PFSK-1 (cell line): ENCODE data around the gene COPS8.

ENCODE experiments used
- POLR2AphosphoS5 ChIP-seq: IDR thresholded peaks from 2 replicates; pipeline ENCODE4 v1.6.1; 2012; ENCODE audit warnings: low read depth, mild to moderate bottlenecking, control low read depth, low read length, moderate library complexity
- SIN3A ChIP-seq: IDR thresholded peaks from 2 replicates; pipeline ENCODE4 v1.6.1; 2012; ENCODE audit warnings: mild to moderate bottlenecking, low read length, moderate library complexity, borderline replicate concordance; ENCODE audit not compliant: insufficient read depth

DNA sequence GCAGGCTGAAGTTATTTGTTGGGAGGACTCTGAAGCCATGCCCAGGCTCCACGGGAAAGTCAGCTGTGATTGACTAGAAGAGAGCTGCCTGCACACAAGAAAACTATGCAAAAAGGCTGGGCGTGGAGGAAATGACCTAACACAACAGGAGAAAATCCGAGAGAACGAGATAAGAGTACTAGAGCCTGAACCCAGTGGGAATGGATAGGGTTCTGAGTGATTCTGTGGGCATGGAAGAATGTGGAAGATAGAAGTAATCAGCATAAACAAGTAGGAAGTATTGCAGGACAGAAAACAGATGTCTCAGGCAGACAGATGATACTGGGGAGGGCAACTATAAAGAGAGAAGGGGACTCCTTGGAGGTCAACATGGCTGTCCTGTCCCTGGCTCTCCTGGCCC is 12.1 kb upstream of the COPS8 start:
- no peak for TF ChIP-seq SIN3A
- TF ChIP-seq POLR2AphosphoS5: no peak
